ENCODE measurements around the gene UNC5A.

- TF ChIP-seq GATA2 (IDR thresholded peaks at IDR 0.05; ENCODE audit: low read depth, low read length) (no peak), GATA3 (IDR thresholded peaks at IDR 0.05; ENCODE audit: low read depth, low read length) (no peak)
Observed at GRCh38 chr5:176771102-176771845, 39.1 kb upstream of the UNC5A start.
